ENCODE data around the gene CFAP46.
"Not testable (repeated sequence)": the region's sequence is repeated elsewhere in the genome, so short reads cannot be mapped to it uniquely, and the experiment has no call there.

The CFAP46 gene

DNA sequence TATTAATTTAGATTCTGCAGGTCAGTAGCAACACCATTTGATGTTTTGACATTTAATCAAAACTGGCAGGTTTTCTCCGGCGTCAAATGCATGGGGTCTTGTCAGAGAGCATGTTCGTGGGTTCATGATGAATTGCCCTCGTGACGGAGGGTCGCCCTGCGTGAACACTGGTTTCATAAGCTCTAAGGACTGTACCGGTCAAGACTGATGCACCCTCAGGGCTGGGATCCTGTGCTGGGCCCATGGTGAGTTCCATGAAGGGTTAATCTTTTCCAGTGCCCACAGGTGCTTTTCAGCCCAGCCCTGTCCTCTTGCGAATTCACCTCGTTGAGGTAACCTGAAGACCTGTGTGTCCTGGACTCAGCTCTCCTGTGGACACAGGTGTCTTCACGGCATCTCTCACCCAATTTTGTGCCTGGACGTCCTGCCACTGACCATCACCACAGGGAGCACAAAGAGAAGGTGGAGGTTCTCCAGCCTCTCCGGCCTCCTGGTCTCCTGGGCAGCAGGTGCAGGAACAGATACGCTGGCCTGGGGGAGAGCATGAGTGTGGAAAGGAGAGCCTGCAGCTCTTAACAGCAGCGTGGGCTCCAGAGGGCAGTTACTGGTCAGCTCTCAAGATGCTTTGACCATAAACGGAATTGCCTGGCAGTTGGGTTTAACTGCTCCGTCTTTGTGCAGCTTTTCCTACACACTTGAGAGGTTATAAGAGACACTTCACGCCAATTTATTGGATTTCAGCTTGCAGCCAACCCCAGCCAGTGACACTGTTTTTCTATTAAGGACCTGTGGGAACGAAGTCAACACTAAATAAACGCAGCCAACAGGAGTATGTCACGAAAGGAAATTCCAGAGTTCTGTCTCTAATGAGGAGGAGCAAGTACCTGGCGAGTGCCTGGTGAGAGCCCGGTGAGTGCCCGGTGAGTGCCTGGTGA lies 37.4 kb upstream of the CFAP46 start:
- DNase-seq: no peak

DNA sequence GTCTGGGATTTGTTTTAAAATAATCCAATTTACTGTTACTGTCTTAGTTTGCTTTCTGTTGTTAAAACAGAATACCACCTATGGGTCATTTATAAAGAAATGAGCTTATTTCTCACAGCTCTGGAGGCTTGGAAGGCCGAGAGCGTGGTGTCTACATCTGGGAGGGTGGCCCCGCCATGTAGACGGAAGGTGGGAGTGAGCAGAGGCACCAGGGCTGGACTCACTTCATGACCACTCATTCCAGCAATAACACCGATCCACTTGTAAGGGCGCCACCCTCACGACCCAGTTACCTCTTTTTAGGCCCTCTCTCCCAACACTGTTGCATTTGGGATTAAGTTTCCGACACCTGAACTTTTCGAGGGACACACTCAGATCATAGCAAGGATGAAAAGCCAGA lies 36.2 kb upstream of the CFAP46 start:
- no peak for DNase-seq

DNA sequence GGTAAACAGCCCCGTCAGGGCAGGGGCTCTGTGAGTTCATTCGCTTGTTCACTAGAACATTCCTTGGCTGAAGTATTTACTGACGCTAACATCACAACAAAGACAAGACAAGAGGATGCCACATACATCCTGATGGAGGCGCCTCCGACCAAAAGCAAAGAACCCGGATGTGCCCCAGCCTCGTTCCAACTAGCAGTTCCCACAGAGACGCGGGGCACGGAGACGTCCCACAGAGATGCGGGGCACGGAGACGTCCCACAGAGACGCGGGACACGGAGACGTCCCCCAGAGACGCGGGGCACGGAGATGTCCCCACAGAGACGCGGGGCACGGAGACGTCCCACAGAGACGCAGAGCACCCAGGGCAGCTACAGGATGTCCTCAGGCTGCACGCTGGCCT lies 35.4 kb upstream of the CFAP46 start:
- no peak for DNase-seq

DNA sequence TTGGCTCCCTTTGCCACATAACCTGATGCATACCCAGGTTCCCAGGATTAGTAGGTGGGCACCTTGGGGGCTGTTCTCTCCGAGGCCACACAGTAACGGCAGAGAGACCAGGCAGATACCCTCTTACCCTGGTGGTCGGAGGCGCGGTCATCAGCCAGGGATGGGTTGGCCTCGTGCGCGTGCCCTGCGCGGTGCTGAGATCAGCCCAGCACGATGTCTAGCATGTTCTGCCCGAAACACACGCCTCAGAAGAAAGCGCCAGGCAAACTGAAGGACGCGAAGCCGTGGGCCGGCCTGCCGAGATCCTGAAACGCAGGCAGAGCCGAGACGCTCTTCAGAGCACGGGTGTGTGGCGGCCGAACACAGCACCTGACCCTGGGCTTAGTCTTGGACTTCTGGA lies 34.7 kb upstream of the CFAP46 start:
- no peak for DNase-seq

DNA sequence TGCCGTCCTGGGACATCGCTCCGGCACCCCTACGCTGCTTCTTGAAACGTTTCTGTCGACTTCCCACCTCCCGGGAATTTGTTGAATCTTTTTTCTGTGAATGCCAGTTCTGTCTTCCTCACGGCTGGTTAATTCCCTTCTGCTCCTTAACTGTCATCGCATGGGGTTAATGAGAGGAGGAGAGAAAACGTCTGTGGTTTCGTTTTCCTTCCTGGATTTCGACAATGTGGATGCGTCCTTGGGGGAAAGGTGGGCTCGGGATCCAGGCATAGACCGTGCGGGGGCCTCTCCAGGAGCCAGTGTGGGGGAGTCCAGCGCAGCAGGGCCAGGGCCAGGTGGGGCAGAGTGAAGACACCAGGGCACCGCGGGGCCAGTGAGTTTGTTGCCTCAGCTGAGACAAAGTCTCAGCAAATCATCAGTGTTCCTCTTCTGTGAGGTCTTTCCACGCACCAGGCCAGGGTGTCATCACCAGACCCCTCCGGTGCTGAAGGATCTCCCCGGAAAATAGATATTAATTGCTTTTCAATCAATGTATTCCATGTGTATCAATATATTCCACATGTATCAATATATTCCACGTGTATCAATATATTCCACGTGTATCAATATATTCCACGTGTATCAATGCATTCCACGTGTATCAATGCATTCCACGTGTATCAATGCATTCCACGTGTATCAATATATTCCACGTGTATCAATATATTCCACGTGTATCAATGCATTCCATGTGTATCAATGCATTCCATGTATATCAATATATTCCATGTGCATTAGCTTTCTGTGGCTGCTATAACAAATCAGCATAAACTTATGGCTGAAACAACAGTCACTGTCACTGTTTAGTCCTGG lies 33.7 kb upstream of the CFAP46 start:
- DNase-seq: no peak

DNA sequence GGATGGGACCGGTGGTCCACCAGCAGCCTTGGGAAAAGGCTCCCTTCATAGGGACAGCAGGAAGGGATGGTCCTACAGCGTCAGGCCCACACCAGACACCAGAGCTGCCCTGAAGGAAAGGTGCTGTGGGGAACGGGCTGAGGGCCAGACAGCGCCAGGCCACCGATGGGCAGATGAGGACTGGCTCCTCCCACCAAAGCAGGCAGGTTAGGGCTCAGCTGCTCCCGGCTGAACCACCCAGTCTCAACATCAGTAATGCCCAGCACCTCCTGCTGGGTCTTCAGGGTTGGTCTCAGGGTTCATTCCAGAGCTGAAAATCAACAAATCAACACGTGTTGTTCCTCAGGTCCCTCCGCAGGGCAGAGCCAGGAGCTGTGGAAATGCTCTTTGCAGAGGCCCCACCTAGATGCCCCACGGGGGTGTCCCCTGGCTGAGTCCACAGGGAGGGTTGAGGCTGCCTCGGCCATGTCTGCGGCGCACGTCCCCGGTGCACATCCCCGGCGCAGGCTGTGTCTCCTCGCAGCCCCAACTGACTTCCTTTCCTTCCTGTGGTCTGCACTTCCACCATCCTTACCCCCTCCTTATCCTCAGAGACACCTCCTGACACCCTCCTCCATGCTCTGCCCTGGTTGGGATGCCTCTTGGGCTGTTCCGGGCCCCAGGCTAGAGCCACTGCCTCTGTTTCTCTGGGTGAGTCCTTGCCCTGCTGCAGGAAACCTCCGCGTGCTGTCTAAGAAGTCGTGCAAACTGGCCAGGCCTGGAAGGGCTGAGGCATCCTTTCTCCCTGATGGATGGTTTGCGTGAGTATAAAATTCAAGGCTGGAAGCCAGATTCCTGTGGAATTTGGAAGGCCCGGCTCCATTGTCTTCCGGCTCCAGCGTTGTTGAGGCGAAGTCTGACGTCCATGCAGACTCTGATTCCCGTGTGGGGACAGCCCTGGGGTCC lies 32.8 kb upstream of the CFAP46 start:
- DNase-seq: no peak

DNA sequence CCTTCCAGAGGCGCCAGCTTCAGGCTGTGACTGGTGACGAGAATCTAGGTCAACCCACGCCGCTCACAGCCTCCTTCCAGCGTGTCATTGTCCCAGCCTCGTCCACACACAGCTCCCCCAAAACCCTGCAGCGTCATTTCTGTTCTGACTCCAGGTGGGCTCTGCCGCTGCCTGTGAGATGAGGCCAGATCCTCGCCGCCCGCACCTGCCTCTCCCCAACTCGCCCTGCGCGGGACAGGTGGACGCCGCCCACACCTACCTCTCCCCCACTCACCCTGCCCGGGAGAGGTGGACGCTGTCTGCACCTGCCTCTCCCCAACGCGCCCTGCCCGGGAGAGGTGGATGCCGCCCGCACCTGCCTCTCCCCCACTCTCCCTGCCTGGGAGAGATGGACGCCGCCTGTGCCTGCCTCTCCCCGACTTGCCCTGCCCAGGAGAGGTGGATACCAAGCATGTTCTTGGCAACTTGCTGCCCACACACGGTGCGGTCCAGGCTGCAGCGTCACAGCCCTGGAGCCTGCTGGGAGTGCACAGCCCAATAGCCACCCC lies 32.0 kb upstream of the CFAP46 start:
- no peak for DNase-seq

DNA sequence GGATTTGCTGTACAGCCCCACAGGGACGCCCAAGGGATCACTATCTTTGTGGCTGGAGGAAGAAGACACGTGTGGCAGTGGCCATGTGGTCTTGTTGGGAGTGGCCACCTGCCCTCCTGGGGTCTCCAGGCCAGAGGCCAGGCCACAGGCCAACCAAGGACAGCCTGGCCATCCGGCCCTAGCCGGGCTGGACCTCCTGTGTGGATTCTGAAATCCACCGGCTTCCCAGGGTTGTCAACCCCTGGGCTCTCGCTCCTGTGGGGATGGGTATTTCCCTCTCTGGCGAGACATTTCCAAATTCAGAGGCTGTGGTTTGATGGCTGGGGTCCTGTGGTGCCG lies 31.5 kb upstream of the CFAP46 start:
- DNase-seq: no peak

DNA sequence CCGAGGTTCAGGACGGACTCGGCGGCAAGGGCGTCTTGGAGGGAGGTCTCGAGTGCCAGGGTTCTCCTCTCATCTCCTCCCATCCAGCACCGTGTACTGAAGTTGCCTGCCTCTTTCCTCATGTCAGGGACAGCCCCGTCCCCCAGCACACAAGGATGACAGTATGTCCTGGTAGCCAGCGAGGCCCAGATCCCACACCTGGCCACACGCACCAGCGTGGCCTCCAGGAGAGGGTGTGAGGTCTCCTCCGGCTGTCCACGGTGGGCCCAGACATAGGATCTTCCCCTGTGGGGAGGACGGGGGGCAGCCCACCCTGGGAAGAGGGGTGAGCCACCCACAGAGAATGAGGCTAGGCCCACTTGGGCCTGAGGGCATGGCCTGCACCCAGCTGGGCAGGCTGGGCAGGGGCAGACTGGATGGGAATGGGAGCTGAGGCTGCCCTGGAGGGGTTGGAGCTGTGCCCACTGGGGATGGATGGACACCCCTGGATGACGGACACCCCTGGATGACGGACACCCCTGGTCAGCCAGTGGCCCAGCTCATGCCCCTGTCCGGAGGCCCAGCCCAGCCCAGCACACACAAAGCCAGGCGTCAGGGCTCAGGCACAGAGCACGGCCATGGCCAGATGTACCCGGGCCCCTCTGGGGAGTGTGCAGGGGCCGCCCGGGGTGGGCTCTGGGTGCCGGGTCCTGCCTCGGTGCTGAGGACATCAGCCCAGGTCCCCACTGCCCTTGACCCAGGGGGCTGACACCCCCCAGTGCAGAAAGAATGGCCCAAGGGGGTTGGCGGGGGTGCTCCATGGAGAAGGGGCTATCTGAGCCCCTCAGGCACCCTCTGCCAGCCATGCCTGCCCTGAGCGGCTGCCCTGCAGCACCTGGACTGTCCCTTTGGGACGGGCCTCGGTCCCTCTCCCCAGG lies 30.9 kb upstream of the CFAP46 start:
- no peak for DNase-seq

DNA sequence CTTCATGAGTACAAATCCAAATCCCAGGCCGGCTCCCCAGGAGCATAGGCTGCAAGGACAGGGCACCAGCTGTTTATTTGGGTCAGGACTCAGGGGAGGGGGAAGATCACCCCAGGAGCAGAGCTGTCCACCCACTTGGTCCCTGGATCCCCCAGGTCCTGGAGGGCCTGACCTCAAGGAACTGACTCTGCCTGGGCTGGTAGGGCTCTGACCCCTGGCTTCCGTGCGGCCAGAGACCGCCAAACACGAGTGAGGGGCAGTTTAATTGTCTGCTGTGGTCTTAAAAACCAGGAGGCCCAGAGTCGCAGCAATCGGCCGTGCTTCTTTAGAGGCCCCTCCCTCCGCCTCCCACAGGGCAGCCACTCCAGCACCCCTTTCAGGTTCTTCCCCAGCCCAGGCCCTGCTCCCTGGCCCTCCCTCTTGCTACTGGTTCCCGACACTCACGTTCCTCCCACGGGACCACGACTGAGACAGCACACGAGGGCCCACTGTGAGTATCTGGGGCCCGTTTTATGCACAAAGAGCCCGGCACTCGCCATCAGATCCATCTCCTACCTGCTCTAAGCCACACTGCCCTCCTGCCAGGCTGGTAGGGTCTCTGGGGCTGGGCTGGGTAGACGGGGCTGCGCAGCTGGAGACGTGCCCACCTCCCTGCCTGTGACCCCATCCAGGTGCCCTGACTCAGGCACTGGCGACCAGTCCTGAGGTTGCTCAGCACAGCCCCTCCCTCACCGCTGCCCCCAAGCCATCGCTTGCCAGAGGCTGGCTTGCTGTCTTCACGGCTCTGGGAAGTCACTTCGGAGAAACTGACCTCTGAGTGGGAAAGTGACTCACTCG lies 30.0 kb upstream of the CFAP46 start:
- no peak for DNase-seq

DNA sequence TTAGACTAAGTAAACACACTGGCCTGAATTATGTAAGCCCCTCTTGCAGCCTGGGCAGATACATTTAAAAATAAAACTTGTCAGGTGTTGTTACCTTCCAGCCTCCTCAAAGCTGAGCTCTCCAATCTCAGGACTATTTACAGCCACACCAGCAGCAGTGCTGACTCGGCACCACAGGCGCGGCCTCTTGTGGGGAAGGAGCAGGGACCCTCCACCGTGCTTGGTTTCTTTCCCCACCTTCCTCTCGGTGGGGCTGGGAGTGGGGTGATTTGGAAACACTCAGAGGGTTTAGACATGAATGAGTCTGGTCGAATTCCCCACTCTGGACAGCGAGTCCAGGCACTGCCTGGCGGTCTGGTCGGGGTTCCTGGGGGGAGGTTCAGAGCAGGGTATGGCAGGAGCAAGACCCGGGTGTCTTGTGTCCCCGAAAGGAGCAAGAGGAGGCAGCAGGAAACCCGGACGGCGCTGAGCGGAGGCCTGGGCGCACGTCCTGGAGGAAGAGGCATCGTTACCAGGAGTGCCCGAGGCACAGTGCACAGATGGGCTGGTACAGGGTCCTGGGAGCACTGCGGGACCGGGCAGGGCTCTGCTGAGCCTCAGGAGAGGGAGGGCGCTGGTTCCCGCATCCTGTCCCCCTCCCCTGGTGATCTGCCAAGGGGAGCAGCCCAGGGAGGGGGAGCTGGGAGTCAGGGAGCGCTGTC lies 29.2 kb upstream of the CFAP46 start:
- DNase-seq: no peak

DNA sequence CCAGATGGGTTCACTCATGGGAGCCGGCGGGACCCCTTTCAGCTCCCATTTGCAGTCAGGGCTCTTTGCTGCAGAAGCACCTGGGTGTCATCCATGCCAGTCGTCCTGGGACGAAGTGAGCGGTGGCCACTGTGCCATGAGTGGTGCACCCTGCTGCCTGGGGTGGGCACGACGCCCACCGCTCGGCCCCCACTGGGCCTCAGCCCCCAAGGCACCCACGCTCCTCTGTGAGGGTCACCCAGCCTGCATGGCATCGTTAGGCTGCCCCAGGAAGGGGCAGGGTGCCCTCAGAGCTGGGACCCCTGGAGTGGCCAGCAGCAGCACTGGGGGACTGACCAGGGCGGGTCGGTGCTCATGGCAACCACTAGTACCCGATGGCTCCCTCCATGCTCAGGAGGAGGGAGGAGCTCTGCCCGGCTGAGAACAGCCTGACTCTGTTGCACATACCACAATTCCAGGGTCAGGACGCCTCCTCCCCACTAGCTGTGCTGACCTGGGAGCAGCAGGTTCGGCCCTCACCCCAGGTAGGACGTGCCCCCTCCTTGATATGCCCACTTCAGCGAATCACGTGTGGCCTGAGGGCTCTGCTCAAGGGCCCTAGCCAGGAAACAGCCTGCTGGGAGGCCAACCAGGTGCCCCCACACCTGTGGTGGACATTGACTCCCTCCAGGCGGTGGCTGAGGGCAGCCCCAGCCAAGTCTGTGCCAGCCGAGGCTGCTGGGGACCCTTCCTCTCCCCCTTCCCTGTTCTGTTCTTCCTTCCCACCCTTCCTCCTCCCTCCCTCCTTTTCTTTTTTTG lies 28.5 kb upstream of the CFAP46 start:
- no peak for DNase-seq

DNA sequence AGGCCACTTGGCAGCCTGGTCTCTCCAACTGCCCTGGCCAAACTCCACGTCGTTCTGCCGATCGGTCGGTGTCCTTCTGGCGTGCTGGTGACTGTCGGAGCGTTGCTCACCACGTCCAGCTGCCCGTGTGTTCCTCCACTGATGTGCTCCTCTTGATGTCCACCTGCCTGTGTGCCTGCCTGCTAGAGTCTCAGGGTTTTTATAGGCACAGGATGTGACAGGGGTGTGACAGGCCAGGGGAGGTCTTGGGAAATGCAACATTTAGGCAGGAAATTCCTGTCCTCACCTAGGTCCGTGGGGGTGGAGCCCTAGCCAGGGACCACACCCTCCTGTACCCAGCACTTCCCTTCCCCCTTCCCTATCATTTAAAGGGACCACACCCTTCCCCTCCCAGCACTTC lies 25.2 kb upstream of the CFAP46 start:
- no peak for DNase-seq

DNA sequence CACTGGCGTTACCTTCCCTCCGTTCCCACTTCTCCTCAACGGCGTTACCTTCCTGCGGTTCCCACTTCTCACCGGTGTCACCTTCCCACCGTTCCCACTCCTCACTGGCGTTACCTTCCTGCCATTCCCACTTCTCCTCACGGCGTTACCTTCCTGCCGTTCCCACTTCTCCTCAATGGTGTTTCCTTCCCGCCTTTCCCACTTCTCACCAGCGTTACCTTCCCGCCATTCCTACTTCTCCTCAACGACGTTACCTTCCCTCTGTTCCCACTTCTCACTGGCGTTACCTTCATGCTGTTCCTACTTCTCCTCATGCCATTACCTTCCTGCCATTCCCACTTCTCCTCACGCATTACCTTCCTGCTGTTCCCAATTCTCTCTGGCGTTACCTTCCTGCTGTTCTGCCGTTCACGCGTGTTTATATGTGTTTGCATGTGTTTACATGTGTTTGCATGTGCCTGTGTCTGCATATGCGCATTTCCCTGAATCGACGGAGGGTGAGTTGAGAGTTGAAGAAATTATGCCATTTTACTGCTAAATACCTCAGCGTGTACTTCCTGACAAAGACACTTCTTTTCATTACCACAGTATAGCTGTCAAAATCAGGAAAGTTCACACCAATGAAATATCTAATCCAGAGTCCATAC lies 23.2 kb upstream of the CFAP46 start:
- DNase-seq: no peak

DNA sequence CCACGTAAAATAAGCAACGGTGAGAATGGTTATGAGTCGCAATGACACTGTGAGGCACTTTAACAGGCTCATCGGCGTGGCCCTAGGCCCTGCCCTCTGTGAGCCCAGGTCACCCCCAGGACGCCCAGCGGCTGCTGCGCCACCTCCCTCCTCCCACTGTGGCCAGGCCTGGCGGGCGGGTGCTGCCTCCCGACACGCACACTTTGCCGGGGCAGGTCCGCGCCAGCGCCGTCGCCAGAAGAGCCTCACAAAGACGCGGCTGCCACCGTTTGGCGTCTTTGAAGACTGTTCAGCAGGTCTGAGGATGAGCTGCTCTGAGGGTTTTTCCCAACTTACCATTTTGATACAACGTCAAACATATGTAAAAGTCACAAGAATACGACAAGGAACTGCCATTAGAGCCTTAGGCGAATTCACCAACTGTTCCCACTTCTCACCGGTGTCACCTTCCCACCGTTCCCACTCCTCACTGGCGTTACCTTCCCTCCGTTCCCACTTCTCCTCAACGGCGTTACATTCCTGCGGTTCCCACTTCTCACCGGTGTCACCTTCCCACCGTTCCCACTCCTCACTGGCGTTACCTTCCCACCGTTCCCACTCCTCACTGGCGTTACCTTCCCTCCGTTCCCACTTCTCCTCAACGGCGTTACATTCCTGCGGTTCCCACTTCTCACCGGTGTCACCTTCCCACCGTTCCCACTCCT lies 22.5 kb upstream of the CFAP46 start:
- DNase-seq: not testable (repeated sequence)

DNA sequence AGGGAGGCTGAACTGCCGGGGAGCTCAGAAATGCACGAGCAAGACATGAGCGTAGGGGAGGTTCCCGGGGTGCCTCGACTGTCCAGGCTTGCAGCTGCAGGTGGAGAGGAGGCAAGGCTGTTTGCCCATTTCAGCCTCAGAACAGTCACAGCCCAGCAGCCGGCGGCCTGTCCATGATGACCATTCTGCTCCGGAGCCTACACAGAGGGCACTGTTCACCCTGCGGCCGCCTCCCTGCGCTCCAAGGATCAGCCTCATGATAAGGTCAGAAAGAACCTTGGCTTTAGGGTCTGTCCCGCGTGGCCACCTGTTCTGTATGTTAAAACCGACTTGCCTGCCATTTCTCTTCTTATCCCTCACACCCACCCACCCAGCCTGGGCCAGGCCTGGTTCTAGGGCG lies 21.9 kb upstream of the CFAP46 start:
- no peak for DNase-seq

DNA sequence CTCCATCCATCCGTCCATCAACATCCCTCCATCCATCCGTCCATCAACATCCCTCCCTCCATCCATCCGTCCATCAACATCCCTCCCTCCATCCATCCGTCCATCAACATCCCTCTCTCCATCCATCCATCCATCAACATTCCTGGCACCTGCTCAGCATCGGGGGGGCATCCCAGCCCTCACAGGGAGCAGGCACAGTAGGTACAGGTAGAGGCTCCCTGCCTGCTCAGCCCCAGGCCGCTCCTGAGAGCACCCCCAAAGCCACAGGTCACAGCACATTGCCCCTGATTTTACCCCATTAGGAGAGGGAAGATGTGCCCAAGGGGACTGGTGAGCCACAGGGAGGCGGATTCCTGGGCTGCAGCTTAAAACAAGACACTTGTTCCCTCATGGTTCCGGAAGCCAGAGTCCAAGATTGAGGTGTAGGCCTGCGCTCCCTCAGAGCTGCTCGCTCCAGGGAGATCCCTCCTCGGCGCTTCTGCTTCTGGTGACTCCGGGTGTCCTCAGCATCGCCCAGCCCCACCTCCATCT lies 21.1 kb upstream of the CFAP46 start:
- no peak for DNase-seq
